GM21360 (cell line): ENCODE results near the gene PLP2.
"Not testable (repeated sequence)": the region's sequence is repeated elsewhere in the genome, so short reads cannot be mapped to it uniquely, and the experiment has no call there.

Experiments
- ATAC-seq: cut with Tn5 transposase; IDR thresholded peaks from one replicate; pipeline ENCODE4 v1.9.1; 2021; ENCODE audit warnings: mild to moderate bottlenecking, moderate library complexity; ENCODE audit not compliant: unreplicated experiment

The PLP2 gene, protein sequence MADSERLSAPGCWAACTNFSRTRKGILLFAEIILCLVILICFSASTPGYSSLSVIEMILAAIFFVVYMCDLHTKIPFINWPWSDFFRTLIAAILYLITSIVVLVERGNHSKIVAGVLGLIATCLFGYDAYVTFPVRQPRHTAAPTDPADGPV

GRCh38 chrX:49171752-49172279 is at the start of gene PLP2:
Gene PLP2, plus strand, starts transcription at chrX:49171898. Its CDS starts 103 bp downstream, at chrX:49172001.
- peak; percentile 33 for ATAC-seq

DNA sequence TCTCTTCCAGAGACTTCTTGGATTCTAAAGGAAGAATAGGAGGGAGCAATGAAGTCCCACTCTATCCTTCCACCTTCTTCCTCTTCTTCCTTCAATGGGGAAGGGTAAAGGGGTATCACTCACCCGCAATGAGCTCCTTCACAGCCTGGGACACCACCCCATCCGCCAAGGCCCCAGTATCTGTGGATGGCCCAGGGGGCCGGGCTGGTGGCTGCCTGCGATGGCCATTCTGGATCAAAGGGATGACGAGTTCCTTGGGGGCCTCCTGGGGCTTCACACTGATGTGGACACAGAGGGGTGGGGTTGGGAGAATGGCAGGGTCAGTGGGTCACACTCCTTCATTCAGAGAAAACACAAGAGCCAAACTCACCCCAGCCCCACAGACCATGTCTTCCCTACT is 49.2 kb upstream of the PLP2 start:
- no peak for ATAC-seq

GRCh38 chrX:49127742-49128258 is 43.9 kb upstream of the PLP2 start:
- ATAC-seq = not testable (repeated sequence)

DNA sequence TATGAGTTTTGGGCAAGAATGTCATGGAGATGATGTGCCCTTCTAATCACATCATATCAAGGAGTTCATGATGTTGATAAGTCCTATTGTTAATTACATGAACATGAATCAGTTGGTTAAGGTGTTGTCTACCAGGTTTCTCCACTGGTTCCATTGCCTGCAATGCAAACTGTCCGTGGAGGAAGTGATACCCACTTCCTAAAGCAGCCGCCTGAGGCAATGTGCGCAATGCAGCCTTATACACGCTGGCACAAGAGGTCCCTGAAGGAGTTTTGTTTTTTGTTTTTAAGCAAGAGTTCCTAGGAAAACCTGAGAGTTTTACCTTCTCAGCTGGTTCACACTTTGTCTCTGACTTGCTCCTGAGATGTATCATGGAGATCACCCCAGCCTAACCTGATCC is 42.3 kb upstream of the PLP2 start:
- ATAC-seq = no peak

DNA sequence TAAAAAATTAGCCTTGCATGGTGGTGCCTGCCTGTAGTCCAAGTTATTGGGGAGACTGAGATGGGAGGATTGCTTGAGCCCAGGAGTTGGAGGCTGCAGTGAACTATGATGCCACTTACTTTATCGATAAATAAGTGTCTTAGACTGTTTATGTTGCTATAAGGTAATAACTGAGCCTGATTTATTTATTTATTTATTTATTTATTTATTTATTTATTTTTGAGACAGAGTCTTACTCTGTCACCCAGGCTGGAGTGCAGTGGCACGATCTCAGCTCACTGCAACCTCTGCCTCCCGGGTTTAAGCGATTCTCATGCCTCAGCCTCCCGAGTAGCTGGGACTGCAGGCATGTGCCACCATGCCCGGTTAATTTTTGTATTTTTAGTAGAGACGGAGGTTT is 39.4 kb upstream of the PLP2 start:
- ATAC-seq = not testable (repeated sequence)

DNA sequence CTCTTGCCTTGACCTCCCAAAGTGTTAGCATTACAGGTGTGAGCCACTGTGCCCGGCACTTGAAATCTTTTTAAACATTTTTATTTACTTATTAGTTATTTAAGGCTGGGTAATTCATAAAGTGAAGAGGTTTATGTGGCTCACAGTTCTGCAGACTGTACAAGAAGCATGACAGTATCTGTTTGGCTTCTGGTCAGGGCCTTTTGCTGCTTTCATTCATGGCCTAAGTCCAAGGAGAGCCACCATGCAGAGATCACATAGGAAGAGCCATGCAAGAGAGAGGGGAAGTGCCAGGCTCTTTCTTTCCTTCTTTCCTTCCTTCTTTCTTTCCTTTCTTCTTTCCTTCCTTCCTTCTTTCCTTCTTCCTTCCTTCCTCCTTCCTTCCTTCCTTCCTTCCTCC is 37.9 kb upstream of the PLP2 start:
- ATAC-seq = no peak

DNA sequence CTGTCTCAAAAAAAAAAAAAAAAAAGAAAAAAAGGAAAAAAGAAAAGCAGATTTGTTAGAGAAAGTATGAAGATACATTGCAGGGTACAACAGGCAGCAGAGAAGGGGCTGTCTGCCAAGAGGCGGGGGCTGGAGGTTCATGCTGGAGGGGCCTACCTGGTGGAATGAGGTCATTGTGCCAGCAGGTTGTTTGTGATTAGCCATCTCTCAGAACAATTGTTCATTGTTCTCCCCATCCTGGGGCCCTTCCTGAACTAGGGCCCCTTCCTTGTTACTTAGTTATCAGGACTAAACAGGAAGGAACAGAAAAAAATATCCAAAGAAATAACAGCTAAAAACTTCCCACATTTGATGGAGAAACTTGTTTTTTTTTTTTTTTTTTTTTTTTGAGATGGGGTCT is 34.2 kb upstream of the PLP2 start:
- ATAC-seq = no peak

DNA sequence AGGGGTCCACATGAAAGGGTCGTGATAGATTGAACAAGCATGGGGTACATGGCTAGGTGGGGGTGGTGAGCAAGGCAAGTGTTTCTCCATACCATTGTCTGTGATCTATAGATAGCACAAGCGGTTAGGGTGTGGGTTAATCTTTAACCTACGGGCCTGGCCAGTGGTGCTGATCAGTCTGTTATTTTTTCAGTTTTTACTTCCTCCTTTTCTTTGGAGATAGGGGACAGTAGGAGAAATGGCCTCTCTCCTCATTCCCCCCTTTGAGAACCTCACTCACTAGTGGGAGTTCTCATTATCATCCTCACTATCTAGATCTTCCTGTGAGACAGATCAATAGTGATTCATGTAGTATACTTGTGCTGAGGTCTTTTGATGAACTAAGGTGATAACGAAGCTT is 32.0 kb upstream of the PLP2 start:
- ATAC-seq = no peak

DNA sequence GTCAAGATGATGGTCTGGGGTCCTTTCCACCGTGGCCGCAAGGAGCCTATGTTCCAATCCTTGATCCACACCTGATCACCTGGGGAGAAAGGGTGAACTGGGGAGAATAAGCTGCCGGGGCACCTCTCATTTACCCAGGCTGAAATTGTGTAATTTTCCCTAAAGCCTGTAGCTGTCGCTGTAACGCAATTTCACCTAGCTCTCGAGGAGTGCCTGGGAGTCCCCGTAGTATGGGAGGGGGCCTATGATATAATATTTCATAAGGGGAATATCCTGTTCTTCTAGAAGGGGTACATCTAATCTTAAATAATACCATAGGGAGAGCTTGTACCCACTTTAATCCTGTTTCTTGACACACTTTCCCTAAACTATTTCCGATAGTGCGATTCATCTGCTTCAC is 29.4 kb upstream of the PLP2 start:
- not testable (repeated sequence) for ATAC-seq

DNA sequence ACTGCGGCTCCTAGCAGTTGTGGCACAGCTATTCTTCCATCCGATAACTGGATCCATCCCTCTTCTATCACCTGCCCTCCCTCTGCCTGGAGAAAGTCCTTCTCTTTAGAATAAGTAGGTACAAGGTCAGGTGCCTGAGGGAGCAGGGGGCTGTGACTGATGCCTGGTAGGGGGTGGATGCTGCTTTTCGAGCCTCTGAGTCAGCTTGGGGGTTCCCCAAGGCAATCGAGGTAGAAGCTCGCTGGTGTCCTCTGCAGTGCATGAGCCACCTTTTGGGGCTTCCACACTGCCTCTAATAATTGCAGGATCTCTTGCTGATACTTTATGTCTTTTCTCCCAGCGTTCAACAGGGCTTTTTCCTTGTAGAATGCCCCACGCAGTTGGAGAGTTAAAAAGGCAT is 28.5 kb upstream of the PLP2 start:
- ATAC-seq = not testable (repeated sequence)

DNA sequence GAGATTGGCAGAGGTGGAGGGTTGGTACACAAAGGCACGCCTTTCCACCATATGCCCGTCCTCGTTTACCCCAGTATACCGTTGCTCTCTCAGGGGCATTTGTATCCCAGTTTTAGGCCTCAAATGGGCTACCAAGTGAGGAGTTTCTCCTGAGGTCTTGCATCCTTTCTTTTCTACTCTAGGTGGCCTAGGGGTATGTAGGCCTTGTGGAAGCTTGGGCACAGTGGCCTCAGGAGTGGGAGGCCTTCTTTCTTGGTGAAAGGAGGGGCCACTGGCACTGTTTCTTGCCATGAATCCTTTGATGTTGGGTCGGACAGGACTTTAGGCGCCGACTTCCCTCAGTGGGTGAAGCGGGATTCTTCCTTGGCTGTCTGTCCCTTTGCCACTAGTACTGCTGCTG is 24.4 kb upstream of the PLP2 start:
- ATAC-seq = no peak

DNA sequence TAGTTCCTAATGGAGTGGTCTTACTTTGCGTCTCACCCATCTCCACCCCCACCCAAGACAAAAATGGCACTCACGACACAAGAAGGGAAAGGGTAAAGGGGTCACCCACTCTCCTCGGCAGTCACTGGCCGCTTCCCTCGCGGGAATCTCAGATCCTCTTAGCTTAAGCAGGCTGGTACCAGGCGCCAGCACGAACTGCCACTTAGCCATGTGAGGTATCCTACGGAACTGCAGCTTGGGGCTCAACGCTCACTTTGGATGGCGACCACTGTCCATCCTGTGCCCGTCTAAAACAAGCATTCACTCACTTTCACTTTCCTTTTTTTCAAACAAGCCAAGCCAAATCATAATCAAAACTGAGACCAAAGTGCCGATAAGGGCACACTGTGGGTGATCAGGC is 23.8 kb upstream of the PLP2 start:
- ATAC-seq = no peak

GRCh38 chrX:49148390-49149100 is 23.2 kb upstream of the PLP2 start:
- ATAC-seq = not testable (repeated sequence)

- ATAC-seq = not testable (repeated sequence)
These were observed 22.4 kb upstream of the PLP2 start for GRCh38 chrX:49149291-49149690.

GRCh38 chrX:49153467-49153866 is 18.2 kb upstream of the PLP2 start:
- ATAC-seq = no peak

- ATAC-seq = no peak
These were observed 16.3 kb upstream of the PLP2 start for GRCh38 chrX:49155243-49155899.

- ATAC-seq = peak; percentile 61
These were observed 15.5 kb upstream of the PLP2 start for GRCh38 chrX:49155900-49156837.

- no peak for ATAC-seq
These were observed 14.5 kb upstream of the PLP2 start for GRCh38 chrX:49157194-49157593.

DNA sequence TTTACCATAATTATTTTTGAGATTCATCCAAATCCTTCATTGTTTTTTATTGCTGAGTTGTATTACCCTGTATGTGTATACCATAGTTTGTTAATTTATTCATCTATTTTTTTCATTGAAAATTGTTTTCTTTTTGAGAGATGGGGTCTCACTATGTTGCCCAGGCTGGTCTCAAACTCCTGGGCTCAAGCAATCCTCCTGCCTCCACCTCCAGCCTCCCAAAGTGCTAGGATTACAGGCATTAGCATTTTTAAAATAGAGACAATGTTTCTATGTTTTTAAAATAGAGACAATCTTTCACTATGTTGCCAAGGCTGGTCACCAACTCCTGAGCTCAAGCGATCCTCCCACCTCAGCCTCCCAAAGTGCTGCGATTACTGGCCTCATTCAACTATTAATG is 10.8 kb upstream of the PLP2 start:
- no peak for ATAC-seq

DNA sequence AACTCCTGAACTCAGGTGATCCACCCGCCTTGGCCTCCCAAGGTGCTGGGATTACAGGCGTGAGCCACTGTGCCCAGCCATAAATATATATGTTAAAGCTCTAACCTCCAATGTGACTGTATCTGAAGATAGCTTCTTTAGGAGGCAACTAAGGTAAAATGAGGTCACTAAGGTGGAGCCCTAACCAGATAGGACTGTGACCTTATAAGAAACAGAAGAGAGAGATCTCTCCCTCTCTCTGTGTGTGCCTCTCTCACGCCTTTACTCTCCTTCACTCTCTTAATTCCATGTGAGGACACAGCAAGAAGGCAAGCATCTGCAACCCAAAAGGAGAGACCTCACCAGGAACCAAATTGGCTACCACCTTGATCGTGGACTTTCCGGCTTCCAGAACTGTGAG is 10.1 kb upstream of the PLP2 start:
- no peak for ATAC-seq

DNA sequence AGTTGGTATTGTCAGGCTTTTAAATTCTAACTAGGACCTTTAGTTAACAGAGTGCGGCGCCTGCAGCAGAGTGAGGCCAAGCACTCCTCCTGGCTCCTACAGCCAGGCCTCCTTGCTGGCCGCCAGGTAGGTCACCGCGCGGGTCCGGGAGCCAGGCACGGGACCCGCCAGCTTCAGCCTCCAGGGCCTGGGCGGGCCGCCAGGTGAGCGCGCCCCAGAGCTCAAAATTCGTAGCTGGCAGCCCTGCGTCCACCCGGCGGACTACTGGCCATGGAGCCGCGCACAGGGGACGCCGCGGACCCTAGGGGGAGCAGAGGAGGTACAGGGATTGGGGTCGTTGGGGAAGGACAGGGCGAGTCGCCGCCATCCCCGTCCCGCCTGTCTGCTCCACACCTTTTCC is 9.1 kb upstream of the PLP2 start, which contains the start of gene MAGIX:
TSS of gene MAGIX (plus strand) at position 139 of the 400 bp plus-strand sequence. CDS start at position 271, 132 bp downstream.
- no peak for ATAC-seq
